Right renal pelvis (tissue), 4 donors: Measurements from ENCODE around the gene CHD2. TPM values are rescaled to one million over a fixed set of nuclear protein-coding genes. Genes with fewer than 3 reads are reported as not detected.
A peak's percentile ranks its signal among the peaks of the same experiment; 100 is the strongest.

ENCODE experiments used
- DNase-seq, 4 donors: peaks; one replicate each; pipeline ENCODE4 v3.0.0-alpha.2; 2013; ENCODE audit warnings: low read depth in 4 of 4, low spot score in 3 of 4, missing footprints in 1 of 4
- polyA plus RNA-seq, 4 donors: library from polyadenylated mRNA; unstranded; fragments of 120-200 nt; gene quantifications; one replicate each; pipeline ENCODE4 v1.2.1, GENCODE V29; 2013; ENCODE audit not compliant: insufficient read length in 4 of 4

CHD2 gene
- polyA plus RNA-seq, 4 donors: 110 to 120 (median 113) TPM

DNA sequence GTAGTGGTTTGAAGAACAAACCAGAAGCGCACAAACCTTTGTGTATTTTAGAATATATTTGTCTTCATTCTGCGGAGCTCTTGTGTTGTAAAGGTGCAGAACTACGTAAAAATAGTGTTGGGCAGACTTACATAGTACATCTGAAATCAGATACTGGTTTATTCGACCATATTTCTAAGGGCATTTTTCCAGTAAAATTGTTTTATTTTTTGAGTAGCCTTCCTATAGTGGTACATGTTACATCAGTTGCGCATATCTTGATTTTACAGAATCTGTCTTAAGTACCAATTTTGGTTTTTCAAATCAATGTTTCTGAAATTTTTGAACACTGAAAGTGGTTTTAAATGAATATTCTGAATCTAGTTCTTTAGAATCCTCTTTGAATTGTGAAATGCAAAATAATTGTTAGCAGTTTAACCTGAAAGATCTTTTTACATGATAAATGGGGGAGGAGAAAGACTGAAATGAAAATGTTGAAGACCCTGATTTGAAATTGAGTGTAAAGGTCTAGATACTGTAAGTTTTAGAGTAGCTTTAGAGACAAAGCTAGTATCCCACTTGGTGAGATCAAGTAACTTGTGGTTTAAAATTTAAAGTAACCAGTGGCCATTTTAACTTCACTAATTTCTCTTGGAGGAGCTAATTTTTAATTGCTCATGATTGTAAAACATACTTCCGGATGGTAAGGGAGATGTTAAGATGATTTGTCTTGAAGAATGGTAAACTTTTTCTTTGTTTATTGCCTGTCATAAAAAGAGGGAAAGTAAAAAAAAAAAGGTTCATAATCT, 15.5 kb upstream of the CHD2 start:
- no peak for DNase-seq

DNA sequence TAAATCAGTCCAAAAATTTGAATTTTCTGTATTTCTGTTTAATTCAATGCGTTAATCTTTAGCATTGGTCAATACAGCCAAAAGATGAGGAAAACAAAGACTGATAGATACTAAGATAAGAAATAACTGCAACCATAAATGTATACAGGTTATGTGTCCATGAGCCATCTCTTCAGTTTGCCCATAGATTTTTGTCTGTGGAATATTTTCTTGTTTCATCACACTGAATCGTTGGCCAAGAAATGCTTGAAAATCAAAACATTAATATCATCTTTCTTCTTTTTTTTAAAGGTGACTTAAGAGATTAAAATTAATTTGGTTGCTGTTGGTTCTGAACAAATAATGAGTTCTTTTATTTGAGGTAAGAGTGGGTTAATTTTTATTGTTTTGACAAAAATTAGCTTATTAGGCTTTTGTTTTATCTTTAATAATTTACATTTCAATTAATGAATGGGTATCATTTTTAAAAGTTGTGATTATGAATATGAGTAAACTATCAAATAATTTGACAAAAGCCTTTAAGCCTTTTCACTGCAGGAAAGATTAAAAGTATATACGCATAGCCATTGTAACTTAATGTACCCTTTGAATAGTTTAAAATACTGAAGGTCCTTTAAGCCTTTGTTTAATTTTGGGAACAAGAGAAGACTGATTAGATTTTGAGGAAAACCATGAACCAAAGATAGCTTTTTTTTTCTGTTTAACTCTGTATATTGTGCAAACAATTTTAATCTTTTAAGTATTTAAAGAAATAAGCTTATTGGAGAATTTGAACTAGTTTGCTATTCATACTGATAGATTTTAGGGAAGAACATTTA, 14.7 kb upstream of the CHD2 start:
- no peak for DNase-seq

DNA sequence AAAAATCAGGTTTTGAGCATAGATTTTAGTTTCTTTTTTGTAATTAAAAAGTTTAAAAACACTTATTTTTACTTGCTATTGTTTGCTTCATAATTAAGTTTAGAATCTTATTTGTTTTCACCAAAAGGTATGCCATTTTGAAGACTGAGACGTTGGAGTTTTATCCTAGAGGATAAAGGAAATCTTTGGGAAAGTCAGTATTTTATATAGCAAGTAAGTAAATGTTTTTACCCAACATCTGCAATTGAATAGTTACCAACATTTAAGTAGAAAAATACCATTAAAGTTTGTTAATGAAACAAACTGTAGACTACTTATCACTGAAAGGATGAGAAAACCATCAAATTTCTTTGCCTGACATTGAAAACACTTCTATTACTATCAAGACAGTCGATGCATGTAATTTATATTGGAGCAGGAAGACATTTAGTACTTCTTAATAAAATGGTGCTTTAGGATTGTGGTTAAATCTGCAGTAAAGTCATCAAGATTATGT, 14.0 kb upstream of the CHD2 start:
- DNase-seq: no peak

DNA sequence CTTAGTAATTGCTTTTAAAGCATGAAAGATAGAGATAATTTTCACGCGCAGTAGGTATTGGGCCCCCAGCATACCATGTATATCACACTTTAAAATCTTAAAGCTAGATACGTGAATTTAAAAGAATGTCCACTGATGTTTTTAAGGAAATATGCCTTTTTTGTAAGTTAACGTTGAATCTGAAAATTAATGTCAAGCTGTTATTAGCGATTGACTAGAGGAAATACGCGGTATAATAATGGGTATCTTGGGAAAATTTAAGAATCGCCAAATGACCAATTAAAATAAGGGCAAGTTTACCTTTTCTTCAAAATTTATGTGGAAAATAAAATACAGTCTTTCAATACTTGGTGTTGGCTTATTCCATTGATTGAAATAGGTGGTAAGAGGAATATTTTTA, 13.3 kb upstream of the CHD2 start:
- no peak for DNase-seq

DNA sequence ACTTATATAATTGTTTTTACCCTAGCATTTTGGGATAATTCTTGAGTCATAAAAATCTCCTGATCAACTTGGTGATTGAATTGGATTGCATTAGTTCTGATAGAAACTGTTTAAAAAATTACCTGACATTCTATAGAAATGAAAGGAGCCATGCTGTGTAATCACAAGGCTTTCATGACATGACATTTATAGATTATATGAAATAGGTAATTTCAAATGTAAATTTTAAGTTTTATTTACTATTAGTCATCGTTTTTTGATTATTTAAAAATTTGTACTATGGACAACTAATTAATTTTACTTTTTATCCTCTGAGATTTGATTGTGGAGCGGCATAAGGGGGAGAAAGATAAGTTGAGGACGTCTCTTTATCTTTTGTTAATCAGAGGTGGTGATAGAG, 12.3 kb upstream of the CHD2 start:
- no peak for DNase-seq

DNA sequence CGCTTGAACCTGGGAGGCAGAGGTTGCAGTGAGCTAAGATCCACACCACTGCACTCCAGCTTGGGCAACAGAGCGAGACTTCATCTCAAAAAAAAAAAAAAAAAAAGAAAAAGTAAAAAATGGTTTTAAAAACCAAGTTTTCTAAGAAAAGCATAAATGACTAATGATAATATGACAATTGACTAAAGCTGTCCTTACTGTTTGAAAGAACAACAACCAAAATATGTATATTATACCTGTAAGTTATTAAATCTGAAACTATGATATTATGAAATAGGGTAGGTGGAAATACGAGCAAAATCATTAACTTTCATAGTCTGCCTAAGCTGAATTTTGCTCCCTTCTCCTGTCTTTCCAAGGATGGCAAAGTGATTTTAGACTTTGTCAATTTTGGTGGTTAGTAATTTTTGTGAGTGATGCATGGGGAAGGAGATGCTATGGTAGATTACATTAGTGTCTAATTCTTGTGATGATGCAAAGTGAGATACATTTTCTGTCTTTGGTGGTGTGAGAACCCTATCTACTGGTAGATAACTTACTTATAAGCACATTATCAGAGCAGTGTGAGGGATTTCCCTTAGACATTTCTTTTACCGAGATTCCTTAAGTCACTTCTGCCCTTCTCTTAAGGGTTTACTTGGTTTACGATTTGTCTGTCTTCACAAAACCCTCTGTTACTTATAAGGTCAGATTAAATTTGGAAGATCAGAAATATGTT, 10.6 kb upstream of the CHD2 start:
- no peak for DNase-seq

DNA sequence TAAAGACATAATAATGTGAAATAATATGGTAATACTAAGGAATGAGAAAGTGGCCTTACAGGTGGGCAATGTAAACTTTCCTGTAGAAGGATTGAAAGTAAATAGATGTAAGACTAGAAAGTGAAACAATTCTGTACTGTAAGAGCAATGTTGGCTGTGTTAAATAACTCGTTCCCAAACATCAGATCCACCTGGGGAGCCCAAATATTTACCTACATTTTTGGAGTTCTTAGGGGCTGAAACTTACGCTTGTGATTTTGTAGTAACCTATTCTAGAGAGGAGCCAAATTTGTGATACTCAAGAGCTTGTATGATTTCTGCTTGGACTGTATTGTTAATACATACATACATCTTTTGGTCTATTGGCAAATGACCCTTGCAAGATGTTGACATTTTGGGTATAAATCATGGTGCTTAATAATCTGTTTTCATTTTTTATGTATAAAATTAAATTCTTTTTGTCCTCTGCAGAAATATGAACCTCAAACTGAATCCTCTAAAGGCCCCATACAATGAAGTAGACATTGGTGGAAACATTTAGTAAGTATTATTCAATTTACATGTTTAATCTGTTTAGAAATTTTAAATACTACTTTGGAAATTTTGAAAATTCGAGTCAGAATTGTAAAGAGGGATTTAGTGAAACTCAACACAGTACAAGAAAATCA, 8.5 kb upstream of the CHD2 start:
- no peak for DNase-seq

DNA sequence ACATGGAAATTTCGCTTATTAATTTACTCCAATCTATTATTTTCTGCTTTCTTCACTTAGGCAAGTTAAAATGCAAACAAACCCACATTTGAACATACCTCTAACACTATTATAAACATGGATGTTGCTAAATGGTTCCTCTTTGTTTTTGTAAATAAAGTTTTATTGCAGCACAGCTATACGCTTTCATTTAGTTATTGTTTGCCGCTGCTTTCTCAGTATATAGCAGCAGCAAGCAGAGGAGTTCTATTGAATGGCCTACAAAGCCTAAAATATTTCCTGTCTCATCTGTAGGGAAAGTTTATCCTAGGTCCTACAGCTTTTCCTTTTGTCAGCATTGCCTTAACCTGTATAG, 7.9 kb upstream of the CHD2 start:
- DNase-seq: no peak

DNA sequence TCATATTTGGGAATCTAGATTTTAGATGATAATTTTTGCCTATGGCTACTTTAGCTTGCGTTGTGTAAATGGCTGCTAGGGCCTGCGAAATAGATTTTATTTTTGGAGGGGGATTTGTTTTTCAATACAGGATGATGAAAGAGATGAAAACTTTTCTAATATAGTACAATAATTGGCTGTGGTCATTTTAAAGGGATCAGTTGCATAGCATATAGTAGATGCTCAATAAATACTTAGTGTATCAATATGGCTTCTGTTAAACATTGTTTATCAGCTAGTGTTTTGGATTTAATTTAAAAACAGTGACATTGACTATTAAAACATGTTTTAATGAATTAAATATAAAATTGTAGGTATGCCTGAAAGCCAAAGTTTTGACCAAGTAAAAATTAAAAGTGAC, 6.9 kb upstream of the CHD2 start:
- no peak for DNase-seq

DNA sequence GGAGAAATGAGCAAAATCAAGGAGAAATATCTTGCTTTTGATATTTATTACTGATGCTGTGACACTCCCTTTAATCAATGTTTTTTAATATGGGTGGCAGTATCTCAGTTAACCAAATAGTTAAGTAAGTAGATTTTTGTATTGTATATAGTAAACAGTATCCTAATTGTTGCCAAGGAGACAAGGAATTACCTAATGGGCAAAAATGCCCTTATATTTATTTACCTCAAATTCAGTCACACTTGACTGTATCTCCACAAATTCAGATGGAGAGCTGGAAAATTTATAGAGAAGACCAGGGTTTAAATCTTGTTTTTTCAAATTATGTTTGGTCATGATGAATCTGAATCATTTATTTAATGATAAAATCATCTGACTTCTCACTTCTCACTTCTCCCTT, 3.6 kb upstream of the CHD2 start:
- DNase-seq: no peak

DNA sequence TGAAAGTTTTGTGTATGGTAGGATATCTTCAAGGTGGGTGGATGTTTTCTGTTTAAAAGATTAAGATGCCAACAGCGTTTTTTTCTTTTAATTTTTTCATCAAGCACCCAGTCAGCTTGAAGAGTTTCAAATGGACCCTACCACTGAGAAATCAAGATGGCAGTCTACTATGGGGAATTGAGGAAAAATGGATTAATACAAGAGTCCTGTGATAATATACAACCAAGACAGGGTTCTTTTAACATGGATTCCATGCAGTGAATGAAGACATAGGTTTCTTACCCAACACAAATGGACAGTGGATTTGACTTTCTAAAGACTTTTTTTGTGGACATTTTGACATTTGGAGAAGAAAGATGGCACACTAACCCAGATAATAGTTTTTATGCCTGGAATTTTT, 2.5 kb upstream of the CHD2 start:
- DNase-seq: no peak

DNA sequence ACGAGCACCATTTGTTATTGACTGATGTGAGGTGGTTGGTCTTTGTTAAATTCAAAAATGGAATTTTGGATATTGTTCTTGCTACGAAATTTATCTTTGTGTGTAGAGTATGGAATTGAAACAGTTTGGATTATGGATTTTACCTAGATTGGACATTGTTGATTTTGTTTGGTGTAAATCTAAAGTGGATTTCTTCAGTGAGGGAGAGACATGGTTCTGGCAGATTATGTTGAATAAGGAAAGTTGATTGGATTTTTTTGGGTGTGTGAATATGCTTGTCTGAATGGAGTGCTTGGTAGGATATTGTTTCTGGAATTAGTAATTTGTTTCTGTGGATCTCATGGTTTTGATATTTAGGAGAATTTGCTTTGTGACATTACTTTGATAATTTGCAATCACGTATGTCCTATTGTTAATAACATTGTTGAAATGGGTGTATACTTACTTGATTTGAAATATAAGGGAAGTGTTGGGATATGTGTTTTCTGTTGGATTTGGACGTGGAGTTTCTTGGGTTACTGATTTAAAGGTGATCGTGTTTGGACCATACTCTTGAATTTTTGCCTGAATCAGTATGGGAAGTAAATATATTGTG, 1.0 kb upstream of the CHD2 start:
- no peak for DNase-seq

DNA sequence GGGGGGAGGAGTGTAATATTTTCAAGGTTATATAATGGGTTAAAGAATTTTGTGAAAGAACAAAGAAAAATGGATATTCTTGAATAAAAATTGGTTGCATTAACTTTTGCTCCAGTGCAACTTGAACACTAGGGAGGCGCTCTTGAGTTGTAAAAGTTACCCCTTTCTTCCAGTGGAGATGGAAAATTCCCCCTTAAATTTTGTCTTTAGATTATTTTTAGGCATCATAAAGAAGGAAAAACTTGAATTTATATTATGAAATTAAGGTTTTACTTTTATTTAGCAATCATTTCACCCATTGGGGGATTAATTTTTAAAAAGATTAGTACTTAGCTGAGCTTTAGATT, 550 bp upstream of the CHD2 start:
- DNase-seq: no peak

DNA sequence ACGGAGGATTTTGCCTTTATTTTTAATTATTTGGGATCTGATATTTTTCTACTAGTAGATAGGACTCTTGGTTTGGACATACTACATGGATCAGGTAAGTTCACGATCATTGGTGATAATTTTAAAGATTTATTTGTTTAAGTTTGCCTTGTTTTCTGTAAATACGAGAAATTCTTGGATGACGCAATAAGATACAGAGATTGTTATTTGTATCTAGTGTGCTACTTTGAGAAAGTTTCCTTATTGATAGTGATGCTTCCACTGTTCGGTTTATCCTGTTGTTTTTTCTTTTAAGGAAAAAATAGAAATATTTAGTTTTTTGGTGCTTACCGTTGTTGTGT, 577 bp downstream of the CHD2 start:
- DNase-seq: no peak

DNA sequence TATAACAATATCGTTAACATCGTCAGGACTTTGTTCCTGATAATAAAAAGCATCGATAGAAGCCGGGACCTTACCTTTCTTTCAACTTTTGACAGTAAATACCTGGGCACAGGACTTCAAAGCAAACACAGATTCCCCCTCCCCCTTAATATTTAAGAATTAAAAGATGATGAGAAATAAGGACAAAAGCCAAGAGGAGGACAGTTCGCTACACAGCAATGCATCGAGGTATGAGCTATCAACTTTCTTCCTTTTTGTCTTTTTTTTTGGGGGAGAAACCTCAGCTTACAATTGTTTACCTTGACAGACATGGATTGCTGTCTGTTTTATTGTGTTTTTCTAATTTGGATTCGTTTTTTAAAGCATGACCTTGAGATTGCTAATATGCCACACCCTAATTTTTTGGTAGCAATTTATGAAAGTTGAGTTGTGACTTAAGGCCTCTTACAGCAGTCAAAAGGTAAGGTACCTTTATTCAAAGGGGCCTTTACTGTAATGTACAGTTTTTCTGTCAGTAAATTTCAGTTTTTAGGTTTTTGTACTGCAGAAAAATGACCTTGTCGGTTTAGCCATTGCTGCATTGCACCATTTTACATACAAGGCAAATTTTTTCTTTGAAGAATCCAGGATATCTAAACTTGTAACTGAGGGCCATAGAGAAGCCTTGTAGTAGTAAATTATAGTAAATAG, 1.1 kb downstream of the CHD2 start:
- DNase-seq: no peak

DNA sequence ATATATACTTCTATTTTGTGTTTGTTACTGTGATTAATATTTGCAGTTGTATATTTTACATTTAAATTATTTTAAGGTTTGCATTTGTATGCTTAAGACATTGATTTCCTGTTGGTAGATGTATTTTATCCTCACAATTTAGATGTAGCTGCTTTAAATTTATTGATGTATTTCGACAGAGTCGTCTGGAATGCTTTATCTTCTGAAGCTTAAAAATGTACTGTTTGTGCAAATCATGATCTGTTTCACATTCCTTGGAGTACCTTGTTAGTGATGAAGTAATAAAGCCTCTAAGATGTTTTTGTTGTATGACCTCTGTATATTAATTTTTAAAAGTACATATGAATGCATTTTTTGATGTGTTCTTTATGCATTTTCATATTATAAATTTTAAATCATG, 1.9 kb downstream of the CHD2 start:
- no peak for DNase-seq

DNA sequence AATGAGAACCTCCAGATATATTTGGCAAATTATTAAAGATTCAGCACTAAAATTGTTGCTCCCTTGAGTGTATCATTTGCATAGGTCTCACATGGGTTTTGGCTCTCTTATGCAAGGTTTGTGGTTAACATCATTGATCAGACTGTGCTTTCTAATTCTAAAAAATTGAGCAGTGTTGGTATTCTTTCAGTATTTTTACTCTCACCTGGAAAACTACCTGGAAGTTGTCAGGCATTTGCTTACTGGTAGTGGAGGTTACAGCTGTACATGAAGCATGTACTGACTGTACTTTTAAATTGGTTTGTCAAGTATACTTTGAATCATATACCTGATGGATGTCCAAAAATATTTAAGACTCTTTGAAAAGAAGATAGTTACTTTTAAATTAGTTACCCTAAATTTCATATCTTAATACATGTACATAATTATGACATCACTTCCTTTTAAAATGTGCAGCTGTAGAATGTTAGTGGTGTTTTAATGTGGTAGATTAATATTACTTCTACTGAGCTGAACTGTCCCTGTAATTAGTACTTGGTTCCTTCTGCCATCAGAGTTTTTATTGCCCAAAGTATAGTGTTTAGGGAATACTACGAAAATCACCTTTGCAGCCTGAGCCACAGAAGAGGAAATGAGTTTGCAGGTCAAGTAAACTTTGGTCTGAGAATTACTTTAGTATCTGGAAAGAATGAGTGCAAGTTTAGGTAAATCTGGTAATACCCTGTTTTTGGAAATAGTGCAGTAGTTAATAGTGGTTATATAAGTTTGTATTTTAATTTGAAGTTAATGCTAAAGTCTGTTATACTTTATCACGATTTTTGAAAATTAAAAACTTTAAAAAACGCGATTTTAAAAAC, 2.8 kb downstream of the CHD2 start:
- no peak for DNase-seq

DNA sequence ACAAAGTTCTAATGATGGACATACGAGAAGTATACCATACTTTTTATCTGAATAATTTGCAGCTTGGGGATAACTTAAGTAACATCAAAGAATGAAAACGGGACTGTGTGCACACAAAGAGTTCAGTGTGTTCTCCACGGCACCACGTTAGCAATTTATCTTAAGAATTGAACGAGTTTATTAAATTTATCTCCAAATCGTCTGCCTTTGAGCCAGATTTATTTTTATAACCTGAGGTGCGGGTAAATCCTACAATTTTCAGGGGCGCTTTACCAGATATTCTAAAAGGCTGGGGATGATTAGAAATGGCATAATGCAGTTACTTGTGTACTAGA, 3.5 kb downstream of the CHD2 start:
- DNase-seq: no peak

DNA sequence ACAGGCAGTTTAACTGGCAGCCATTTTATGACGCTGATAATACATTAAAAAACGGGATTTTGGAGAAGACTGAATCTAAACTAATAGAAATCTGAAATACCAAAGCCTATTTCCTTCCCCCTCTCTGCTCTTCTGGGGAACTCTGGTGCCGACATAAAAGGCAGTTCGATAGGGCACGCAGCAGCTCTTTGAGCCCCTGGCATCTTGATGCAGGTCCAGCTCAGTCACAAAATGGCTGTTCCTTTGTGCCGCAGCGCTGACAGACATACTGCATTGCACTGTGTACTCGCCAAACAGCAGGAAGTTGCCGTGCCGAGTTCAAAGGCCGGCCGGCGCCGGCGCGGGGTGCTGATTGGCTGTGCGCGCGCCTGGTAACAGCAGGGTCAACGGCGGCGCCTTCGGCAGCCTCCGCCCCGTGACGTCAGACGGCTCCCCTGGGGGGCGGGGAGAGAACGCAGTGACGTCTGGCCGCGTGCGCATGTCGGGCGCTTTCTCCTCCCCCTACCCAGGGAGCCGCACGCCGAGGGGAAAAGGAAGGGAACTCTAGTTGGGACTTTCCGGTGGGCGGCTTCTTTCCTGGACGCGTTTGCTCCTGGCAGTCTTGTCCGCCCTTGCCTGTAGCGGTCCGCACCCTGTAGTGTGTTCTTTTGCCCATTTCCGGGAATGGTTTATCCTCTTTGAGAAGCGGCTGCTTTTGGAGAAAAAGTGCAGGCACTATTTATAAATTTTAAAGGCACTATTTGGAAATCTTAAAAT, 4.0 kb downstream of the CHD2 start:
- DNase-seq: peak; percentile 97 to 99 (median 97)
